ENCODE data around the gene DCAF7. TPM values are rescaled to one million over a fixed set of nuclear protein-coding genes. Genes with fewer than 3 reads are reported as not detected.

The DCAF7 gene, protein sequence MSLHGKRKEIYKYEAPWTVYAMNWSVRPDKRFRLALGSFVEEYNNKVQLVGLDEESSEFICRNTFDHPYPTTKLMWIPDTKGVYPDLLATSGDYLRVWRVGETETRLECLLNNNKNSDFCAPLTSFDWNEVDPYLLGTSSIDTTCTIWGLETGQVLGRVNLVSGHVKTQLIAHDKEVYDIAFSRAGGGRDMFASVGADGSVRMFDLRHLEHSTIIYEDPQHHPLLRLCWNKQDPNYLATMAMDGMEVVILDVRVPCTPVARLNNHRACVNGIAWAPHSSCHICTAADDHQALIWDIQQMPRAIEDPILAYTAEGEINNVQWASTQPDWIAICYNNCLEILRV
- total RNA-seq = 100 to 1,000 TPM in 1 of 2 donors, 10 to 100 TPM in 1; 94.3 to 105 TPM

DNA sequence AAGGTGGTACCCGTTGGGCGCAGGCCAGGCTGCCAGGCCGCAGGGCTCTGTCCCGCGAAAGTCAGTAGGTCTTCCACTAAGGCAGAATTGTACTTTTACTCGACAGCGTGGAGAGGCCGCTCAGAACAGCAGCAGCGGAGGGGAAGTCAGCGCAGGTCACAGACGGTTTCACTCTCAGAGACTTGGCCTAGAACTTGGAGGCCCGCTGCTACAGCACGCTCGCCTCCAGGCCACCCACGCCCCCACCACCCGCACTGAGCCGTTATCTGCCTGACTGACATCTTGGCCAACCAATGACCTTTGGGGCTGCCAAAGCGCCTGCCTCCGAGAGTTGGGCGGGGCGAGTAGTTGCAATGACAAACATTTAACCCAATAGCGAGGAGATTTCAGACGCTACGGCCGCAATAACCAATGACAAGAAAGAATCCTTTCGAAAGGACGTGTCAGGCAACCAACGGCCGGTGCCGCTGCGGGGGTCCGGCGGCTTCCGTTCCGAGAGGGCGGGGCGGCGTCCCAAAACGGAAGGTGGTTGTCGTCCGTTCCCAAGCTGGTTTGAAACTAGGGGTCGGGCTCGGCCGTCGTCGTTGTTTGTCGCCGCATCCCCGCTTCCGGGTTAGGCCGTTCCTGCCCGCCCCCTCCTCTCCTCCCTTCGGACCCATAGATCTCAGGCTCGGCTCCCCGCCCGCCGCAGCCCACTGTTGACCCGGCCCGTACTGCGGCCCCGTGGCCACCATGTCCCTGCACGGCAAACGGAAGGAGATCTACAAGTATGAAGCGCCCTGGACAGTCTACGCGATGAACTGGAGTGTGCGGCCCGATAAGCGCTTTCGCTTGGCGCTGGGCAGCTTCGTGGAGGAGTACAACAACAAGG lies at the start of gene DCAF7:
Gene DCAF7 (plus strand): TSS at position 532 of the 871 bp plus-strand sequence. CDS start 201 bp downstream, at position 733.
- intact Hi-C loops (cut with DNase I) = no loop called here
- peak within 1 kb of the TSS; percentile 99 for H3K4me3 ChIP-seq
- no peaks in the 10 kb centered on the region for H3K36me3 ChIP-seq
- TF ChIP-seq, protein P1, sequence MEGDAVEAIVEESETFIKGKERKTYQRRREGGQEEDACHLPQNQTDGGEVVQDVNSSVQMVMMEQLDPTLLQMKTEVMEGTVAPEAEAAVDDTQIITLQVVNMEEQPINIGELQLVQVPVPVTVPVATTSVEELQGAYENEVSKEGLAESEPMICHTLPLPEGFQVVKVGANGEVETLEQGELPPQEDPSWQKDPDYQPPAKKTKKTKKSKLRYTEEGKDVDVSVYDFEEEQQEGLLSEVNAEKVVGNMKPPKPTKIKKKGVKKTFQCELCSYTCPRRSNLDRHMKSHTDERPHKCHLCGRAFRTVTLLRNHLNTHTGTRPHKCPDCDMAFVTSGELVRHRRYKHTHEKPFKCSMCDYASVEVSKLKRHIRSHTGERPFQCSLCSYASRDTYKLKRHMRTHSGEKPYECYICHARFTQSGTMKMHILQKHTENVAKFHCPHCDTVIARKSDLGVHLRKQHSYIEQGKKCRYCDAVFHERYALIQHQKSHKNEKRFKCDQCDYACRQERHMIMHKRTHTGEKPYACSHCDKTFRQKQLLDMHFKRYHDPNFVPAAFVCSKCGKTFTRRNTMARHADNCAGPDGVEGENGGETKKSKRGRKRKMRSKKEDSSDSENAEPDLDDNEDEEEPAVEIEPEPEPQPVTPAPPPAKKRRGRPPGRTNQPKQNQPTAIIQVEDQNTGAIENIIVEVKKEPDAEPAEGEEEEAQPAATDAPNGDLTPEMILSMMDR (IDR thresholded peaks at IDR 0.05) = no peak
- H3K9me3 ChIP-seq = no peaks in the 10 kb centered on the region
- peak; percentile 100 for DNase-seq
- peaks cover 6% of the 10 kb centered on the region for H3K4me1 ChIP-seq
- H3K9ac ChIP-seq (ENCODE audit: low read depth in 2 of 2, low read length in 2 of 2) = peak within 1 kb of the TSS; percentile 92 to 97
- H3K27me3 ChIP-seq = no peaks in the 10 kb centered on the region
- peak within 1 kb of the TSS; percentile 97 for H3K27ac ChIP-seq

DNA sequence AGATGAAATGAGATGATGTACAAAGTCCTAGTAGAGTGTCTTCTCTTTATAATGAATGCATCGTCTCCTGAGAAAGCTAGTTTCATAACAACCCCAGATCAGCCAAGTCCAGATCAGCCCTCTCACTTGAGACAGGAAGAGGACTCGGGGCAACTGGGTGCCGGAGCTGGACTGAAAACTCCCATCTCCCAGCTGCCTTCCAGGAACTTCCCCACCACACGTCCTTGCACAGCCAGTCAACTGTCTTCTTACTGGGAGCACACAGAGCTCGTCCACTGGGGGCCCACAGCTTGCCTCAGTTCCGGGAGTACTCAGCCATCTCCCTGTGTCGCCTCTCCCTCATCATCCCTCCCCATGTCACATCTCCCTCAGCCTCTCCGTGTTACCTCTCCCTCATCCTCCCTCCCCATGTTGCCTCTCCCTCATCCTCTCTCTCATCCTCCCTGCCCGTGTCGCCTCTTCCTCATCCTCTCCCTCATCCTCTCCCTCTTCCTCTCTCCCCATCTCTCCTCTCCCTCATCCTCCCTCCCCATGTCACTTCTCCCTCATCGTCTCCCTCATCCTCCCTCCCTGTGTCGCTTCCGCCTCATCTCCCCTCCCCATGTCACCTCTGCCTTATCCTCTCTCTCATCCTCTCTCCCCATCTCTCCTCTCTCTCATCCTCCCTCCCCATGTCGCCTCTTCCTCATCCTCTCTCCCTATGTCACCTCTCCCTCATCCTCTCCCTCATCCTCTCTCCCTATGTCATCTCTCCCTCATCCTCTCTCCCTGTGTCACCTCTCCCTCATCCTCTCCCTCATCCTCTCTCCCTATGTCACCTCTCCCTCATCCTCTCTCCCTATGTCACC lies 49.5 kb upstream of the DCAF7 start:
- intact Hi-C loops (cut with DNase I) = no loop called here
- Histone ChIP-seq H3K9me3 (no peaks in the 10 kb centered on the region), H3K27ac (no peak overlapping the region), H3K4me3 (no peak overlapping the region), H3K4me1 (no peaks in the 10 kb centered on the region), H3K36me3 (no peaks in the 10 kb centered on the region), H3K9ac (ENCODE audit: low read depth in 2 of 2, low read length in 2 of 2) (no peak overlapping the region), H3K27me3 (no peaks in the 10 kb centered on the region)
- no peak for DNase-seq
- TF ChIP-seq, protein P1 (IDR thresholded peaks at IDR 0.05) = no peak

DNA sequence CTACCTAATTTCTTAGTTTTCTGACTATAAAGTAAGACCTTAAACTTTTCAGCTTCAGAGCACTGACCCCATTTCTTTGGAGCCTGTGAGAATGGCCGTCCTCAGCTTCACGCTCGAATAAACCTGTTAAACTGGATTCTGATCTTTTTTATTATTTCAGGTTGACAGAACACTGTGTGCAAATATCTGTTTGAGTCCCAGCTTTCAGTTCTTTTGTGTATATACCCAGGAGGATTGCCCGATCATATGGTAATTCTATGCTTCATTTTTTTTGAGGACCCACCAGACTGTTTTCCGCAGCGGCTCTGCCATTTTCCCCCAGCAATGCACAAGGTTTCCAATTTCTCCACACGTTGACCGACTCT lies 47.0 kb upstream of the DCAF7 start:
- no peaks in the 10 kb centered on the region for H3K4me1 ChIP-seq
- intact Hi-C loops (cut with DNase I) = no loop called here
- no peak for DNase-seq
- H3K36me3 ChIP-seq = no peaks in the 10 kb centered on the region
- no peaks in the 10 kb centered on the region for H3K9me3 ChIP-seq
- H3K27me3 ChIP-seq = no peaks in the 10 kb centered on the region
- H3K4me3 ChIP-seq = no peak overlapping the region
- H3K9ac ChIP-seq (ENCODE audit: low read depth in 2 of 2, low read length in 2 of 2) = no peak overlapping the region
- TF ChIP-seq, protein P1 (IDR thresholded peaks at IDR 0.05) = no peak
- no peak overlapping the region for H3K27ac ChIP-seq

DNA sequence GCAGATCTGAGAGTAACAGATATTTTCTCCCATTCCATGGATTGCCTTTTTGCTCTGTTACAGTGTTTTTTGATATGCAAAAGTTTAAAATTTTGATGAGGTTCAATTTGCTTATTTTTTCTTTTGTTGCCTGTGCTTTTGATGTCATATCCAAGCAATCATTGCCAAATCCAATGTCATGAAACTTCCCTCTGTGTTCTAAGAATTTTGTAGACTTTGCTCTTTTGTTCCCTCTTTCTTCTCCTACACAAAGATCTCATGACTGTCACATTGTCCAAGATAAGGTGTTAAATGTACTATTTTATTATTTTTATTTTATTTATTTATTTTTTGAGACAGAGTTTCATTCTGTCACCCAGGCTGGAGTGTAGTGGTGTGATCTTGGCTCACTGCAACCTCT lies 46.0 kb upstream of the DCAF7 start:
- Histone ChIP-seq H3K4me1 (no peaks in the 10 kb centered on the region), H3K9ac (ENCODE audit: low read depth in 2 of 2, low read length in 2 of 2) (no peak overlapping the region), H3K4me3 (no peak overlapping the region), H3K36me3 (no peaks in the 10 kb centered on the region), H3K9me3 (no peaks in the 10 kb centered on the region), H3K27me3 (no peaks in the 10 kb centered on the region), H3K27ac (no peak overlapping the region)
- TF ChIP-seq, protein P1 (IDR thresholded peaks at IDR 0.05) = no peak
- intact Hi-C loops (cut with DNase I) = no loop called here
- no peak for DNase-seq

DNA sequence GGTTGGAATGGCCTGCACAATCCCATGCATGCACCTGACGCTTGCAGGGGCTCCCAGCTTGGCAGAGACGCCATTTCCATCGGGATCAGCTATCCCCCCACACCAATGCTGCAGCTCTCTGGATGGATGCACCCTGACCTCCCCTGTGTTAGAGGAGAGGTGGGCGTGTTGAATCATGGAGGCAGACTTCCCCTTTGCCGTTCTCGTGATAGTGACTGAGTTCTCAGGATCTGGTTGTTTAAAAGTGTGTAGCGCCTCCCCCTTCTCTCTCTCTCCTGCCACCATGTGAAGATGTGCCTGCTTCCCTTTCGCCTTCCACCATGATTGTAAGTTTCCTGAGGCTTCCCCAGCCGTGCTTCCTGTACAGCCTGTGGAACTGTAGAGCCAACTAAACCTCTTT lies 44.9 kb upstream of the DCAF7 start:
- Histone ChIP-seq H3K9ac (ENCODE audit: low read depth in 2 of 2, low read length in 2 of 2) (no peak overlapping the region), H3K36me3 (no peaks in the 10 kb centered on the region), H3K4me3 (no peak overlapping the region), H3K27me3 (no peaks in the 10 kb centered on the region), H3K9me3 (no peaks in the 10 kb centered on the region), H3K27ac (no peak overlapping the region), H3K4me1 (no peaks in the 10 kb centered on the region)
- no peak for DNase-seq
- intact Hi-C loops (cut with DNase I) = no loop called here
- TF ChIP-seq, protein P1 (IDR thresholded peaks at IDR 0.05) = no peak

Measured in colonic mucosa (tissue), 4 donors.